GM23338 (cell line): ENCODE measurements around the gene SCLT1. TPM values are rescaled to one million over a fixed set of nuclear protein-coding genes. Genes with fewer than 3 reads are reported as not detected.

Source experiments
- ATAC-seq: fragments of 200-7000 bp; cut with Tn5 transposase; 3 replicates; pipeline ENCODE4 v1.9.1; 2020
- DNase-seq: peaks from one replicate; pipeline ENCODE4 v3.0.0-alpha.2; 2015; ENCODE audit warnings: low spot score
- H2AFZ ChIP-seq: fragments of 200-600 bp; sonication (generic); 2 replicates; pipeline ENCODE4 v1.8.0; 2016; ENCODE audit warnings: antibody characterized with exemption, mild to moderate bottlenecking, moderate library complexity
- H3F3A ChIP-seq: fragments of 200-600 bp; sonication (generic); replicated peaks from 2 replicates; pipeline ENCODE4 v1.8.0; 2017; ENCODE audit warnings: antibody characterized with exemption, mixed run types, low read depth
- H3K27ac ChIP-seq: fragments of 200-600 bp; sonication (generic); 2 replicates; pipeline ENCODE4 v1.6.1; 2016; ENCODE audit warnings: low read depth
- H3K27me3 ChIP-seq: fragments of 200-600 bp; sonication (generic); 2 replicates; pipeline ENCODE4 v1.8.0; 2016; ENCODE audit warnings: mild to moderate bottlenecking, mixed run types, moderate library complexity; ENCODE audit not compliant: insufficient read depth
- H3K36me3 ChIP-seq: fragments of 200-600 bp; sonication (generic); 2 replicates; pipeline ENCODE4 v1.8.0; 2016; ENCODE audit warnings: mild to moderate bottlenecking; ENCODE audit not compliant: insufficient read depth
- H3K4me1 ChIP-seq: fragments of 200-600 bp; sonication (generic); 2 replicates; pipeline ENCODE4 v1.8.0; 2016; ENCODE audit warnings: mild to moderate bottlenecking, moderate library complexity; ENCODE audit not compliant: insufficient read depth
- H3K4me2 ChIP-seq: fragments of 200-600 bp; sonication (generic); 2 replicates; pipeline ENCODE4 v1.7.1; 2017; ENCODE audit warnings: mixed run types
- H3K4me3 ChIP-seq: fragments of 200-600 bp; sonication (generic); 2 replicates; pipeline ENCODE4 v1.6.1; 2016; ENCODE audit warnings: mixed run types
- H3K79me2 ChIP-seq: fragments of 200-600 bp; sonication (generic); replicated peaks from 2 replicates; pipeline ENCODE4 v1.8.0; 2017; ENCODE audit warnings: mild to moderate bottlenecking; ENCODE audit not compliant: insufficient read depth
- H3K9me2 ChIP-seq: fragments of 200-600 bp; sonication (generic); 2 replicates; pipeline ENCODE4 v1.8.0; 2017; ENCODE audit not compliant: insufficient read depth
- H4K20me1 ChIP-seq: fragments of 200-600 bp; sonication (generic); replicated peaks from 2 replicates; pipeline ENCODE4 v1.8.0; 2017; ENCODE audit warnings: mild to moderate bottlenecking; ENCODE audit not compliant: insufficient read depth
- H3K27ac Mint-ChIP-seq: 2 replicates; pipeline ENCODE4 v1.8.0; 2020; ENCODE audit warnings: inconsistent platforms, mild to moderate bottlenecking, moderate library complexity, mixed read lengths
- H3K27me3 Mint-ChIP-seq: 3 replicates; pipeline ENCODE4 v1.8.0; 2022; ENCODE audit warnings: low read depth, mild to moderate bottlenecking, moderate library complexity, mixed read lengths, inconsistent platforms; ENCODE audit not compliant: insufficient read depth, poor library complexity
- H3K36me3 Mint-ChIP-seq: 3 replicates; pipeline ENCODE4 v1.8.0; 2021; ENCODE audit warnings: low read depth, mild to moderate bottlenecking, inconsistent platforms, moderate library complexity, mixed read lengths
- H3K4me1 Mint-ChIP-seq: 3 replicates; pipeline ENCODE4 v1.8.0; 2020; ENCODE audit warnings: mild to moderate bottlenecking, inconsistent platforms, mixed read lengths
- H3K4me3 Mint-ChIP-seq: 3 replicates; pipeline ENCODE4 v1.8.0; 2021; ENCODE audit warnings: moderate library complexity, mild to moderate bottlenecking, inconsistent platforms, mixed read lengths
- H3K9me3 Mint-ChIP-seq: 3 replicates; pipeline ENCODE4 v1.8.0; 2020; ENCODE audit warnings: moderate library complexity, mild to moderate bottlenecking, inconsistent platforms, mixed read lengths
- CREB1 ChIP-seq: fragments of 250-450 bp; sonication (Bioruptor Pico); IDR thresholded peaks from 2 replicates; pipeline ENCODE4 v1.5.0; 2020; ENCODE audit warnings: low read depth, mild to moderate bottlenecking, moderate library complexity
- CTCF ChIP-seq, 2 experiments: fragments of 200-600 bp in 1 of 2; sonication (generic) in 1 of 2; conservative IDR thresholded peaks; 2 replicates each; pipeline versions ENCODE4 v1.5.1 to v1.6.1; 2016 to 2017; ENCODE audit warnings: antibody characterized with exemption in 2 of 2, low read depth in 2 of 2, mild to moderate bottlenecking in 2 of 2, moderate library complexity in 1 of 2
- EZH2 ChIP-seq: fragments of 200-600 bp; sonication (generic); IDR thresholded peaks from one replicate; pipeline ENCODE4 v1.8.0; 2017; ENCODE audit warnings: antibody characterized with exemption, mild to moderate bottlenecking, low read depth; ENCODE audit not compliant: unreplicated experiment
- EZH2phosphoT487 ChIP-seq: fragments of 200-600 bp; sonication (generic); IDR thresholded peaks from one replicate; pipeline ENCODE4 v1.8.1; 2018; ENCODE audit warnings: antibody characterized with exemption; ENCODE audit not compliant: unreplicated experiment
- JUNB ChIP-seq: IDR thresholded peaks from one replicate; pipeline ENCODE4 v1.6.1; 2016; ENCODE audit warnings: antibody characterized with exemption; ENCODE audit not compliant: unreplicated experiment
- NANOG ChIP-seq: IDR thresholded peaks from 2 replicates; pipeline ENCODE4 v1.6.1; 2016; ENCODE audit warnings: antibody characterized with exemption, borderline replicate concordance
- POLR2AphosphoS5 ChIP-seq: IDR thresholded peaks from 2 replicates; pipeline ENCODE4 v1.6.1; 2016; ENCODE audit warnings: antibody characterized with exemption, low read depth
- STAT1 ChIP-seq: IDR thresholded peaks from one replicate; pipeline ENCODE4 v1.6.1; 2016; ENCODE audit warnings: antibody characterized with exemption; ENCODE audit not compliant: unreplicated experiment
- ZNF114 ChIP-seq: fragments of 250-450 bp; sonication (Bioruptor Pico); IDR thresholded peaks from 2 replicates; pipeline ENCODE4 v1.5.0; 2020; ENCODE audit warnings: mild to moderate bottlenecking, moderate library complexity
- ZNF331 ChIP-seq: fragments of 250-450 bp; sonication (Bioruptor Pico); IDR thresholded peaks from 2 replicates; pipeline ENCODE4 v1.5.0; 2020; ENCODE audit warnings: low read depth, mild to moderate bottlenecking, moderate library complexity
- polyA plus RNA-seq: library from polyadenylated mRNA; unstranded; fragments of >200 nt; fragmentation: Nextera tagmentation; extraction: Ambion mirVana; gene quantifications from 2 replicates; pipeline ENCODE4 v1.2.1, GENCODE V29; 2016
- total RNA-seq: library from RNA; depleted of rRNA; stranded (reverse); fragments of >200 nt; shearing (Covaris generic); gene quantifications from 2 replicates; pipeline ENCODE4 v1.2.3, GENCODE V29; 2014
- TF ChIP-seq, protein P1 (sequence below): fragments of 250-450 bp; sonication (Bioruptor Pico); IDR thresholded peaks from 2 replicates; pipeline ENCODE4 v1.5.0; 2020; ENCODE audit warnings: mild to moderate bottlenecking, moderate library complexity
- TF ChIP-seq, protein P2 (sequence below): IDR thresholded peaks from 2 replicates; pipeline ENCODE4 v1.6.1; 2016; ENCODE audit warnings: antibody characterized with exemption
- TF ChIP-seq, protein P3 (sequence below): IDR thresholded peaks from one replicate; pipeline ENCODE4 v1.6.1; 2018; ENCODE audit warnings: antibody characterized with exemption; ENCODE audit not compliant: unreplicated experiment

Gene SCLT1
- total and polyA plus RNA-seq, 2 experiments from 2014 or later, result 18.5 to 18.9 TPM

DNA sequence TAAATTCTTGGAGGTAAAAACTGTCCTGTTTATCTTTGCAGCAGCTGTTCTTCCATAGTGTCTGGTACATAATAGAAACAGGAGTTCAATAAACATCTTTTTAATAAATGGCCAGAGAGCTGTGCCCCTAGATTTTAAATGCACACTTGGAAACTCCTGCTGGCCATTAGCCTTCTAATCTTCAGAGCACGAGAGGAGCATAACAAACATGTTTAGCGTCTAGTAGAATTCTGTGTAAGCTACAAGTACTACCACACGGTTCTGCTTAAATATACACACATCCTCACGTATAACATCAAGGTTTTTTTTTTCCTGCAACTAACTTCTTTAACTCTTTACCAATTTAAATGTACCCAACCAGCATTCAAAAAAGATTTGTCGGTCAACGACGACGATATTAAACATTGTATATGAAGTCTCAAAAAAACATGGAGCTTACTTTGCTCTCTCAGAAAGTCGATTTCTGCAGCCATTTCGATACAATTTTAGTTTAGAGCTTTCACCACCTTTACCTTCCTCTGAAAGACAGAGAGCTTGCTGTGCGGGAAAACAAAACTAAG, 628 bp downstream of the SCLT1 start:
- Histone ChIP-seq H3F3A (no peaks in the 10 kb centered on the region), H3K27me3 (no peaks in the 10 kb centered on the region), H3K4me2 (peak overlapping the region; percentile 83), H4K20me1 (no peaks in the 10 kb centered on the region), H3K4me3 (peak overlapping the region; percentile 71), H3K9me2 (no peaks in the 10 kb centered on the region), H2AFZ (peak overlapping the region; percentile 77), H3K27ac (peak overlapping the region; percentile 80), H3K4me1 (peaks cover 8% of the 10 kb centered on the region; the same call in 1 of the 2 replicates), H3K79me2 (peaks cover 47% of the 10 kb centered on the region), H3K36me3 (no peaks in the 10 kb centered on the region)
- TF ChIP-seq ZNF114 (no peak), EZH2 (no peak), ZNF331 (CRISPR knock-in tag) (no peak), CTCF (conservative IDR thresholded peaks at IDR 0.05; ENCODE audit: low read depth in 2 of 2) (no peak), JUNB (no peak), CREB1 (CRISPR knock-in tag) (no peak), NANOG (no peak), STAT1 (no peak), EZH2phosphoT487 (no peak), POLR2AphosphoS5 (no peak)
- TF ChIP-seq, protein P1, sequence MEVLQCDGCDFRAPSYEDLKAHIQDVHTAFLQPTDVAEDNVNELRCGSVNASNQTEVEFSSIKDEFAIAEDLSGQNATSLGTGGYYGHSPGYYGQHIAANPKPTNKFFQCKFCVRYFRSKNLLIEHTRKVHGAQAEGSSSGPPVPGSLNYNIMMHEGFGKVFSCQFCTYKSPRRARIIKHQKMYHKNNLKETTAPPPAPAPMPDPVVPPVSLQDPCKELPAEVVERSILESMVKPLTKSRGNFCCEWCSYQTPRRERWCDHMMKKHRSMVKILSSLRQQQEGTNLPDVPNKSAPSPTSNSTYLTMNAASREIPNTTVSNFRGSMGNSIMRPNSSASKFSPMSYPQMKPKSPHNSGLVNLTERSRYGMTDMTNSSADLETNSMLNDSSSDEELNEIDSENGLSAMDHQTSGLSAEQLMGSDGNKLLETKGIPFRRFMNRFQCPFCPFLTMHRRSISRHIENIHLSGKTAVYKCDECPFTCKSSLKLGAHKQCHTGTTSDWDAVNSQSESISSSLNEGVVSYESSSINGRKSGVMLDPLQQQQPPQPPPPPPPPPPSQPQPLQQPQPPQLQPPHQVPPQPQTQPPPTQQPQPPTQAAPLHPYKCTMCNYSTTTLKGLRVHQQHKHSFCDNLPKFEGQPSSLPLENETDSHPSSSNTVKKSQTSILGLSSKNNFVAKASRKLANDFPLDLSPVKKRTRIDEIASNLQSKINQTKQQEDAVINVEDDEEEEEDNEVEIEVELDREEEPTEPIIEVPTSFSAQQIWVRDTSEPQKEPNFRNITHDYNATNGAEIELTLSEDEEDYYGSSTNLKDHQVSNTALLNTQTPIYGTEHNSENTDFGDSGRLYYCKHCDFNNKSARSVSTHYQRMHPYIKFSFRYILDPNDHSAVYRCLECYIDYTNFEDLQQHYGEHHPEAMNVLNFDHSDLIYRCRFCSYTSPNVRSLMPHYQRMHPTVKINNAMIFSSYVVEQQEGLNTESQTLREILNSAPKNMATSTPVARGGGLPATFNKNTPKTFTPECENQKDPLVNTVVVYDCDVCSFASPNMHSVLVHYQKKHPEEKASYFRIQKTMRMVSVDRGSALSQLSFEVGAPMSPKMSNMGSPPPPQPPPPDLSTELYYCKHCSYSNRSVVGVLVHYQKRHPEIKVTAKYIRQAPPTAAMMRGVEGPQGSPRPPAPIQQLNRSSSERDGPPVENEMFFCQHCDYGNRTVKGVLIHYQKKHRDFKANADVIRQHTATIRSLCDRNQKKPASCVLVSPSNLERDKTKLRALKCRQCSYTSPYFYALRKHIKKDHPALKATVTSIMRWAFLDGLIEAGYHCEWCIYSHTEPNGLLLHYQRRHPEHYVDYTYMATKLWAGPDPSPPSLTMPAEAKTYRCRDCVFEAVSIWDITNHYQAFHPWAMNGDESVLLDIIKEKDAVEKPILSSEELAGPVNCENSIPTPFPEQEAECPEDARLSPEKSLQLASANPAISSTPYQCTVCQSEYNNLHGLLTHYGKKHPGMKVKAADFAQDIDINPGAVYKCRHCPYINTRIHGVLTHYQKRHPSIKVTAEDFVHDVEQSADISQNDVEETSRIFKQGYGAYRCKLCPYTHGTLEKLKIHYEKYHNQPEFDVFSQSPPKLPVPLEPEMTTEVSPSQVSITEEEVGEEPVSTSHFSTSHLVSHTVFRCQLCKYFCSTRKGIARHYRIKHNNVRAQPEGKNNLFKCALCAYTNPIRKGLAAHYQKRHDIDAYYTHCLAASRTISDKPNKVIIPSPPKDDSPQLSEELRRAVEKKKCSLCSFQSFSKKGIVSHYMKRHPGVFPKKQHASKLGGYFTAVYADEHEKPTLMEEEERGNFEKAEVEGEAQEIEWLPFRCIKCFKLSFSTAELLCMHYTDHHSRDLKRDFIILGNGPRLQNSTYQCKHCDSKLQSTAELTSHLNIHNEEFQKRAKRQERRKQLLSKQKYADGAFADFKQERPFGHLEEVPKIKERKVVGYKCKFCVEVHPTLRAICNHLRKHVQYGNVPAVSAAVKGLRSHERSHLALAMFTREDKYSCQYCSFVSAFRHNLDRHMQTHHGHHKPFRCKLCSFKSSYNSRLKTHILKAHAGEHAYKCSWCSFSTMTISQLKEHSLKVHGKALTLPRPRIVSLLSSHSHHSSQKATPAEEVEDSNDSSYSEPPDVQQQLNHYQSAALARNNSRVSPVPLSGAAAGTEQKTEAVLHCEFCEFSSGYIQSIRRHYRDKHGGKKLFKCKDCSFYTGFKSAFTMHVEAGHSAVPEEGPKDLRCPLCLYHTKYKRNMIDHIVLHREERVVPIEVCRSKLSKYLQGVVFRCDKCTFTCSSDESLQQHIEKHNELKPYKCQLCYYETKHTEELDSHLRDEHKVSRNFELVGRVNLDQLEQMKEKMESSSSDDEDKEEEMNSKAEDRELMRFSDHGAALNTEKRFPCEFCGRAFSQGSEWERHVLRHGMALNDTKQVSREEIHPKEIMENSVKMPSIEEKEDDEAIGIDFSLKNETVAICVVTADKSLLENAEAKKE (CRISPR knock-in tag), result no peak
- TF ChIP-seq, protein P2, sequence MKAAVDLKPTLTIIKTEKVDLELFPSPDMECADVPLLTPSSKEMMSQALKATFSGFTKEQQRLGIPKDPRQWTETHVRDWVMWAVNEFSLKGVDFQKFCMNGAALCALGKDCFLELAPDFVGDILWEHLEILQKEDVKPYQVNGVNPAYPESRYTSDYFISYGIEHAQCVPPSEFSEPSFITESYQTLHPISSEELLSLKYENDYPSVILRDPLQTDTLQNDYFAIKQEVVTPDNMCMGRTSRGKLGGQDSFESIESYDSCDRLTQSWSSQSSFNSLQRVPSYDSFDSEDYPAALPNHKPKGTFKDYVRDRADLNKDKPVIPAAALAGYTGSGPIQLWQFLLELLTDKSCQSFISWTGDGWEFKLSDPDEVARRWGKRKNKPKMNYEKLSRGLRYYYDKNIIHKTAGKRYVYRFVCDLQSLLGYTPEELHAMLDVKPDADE, result no peak
- TF ChIP-seq, protein P3, sequence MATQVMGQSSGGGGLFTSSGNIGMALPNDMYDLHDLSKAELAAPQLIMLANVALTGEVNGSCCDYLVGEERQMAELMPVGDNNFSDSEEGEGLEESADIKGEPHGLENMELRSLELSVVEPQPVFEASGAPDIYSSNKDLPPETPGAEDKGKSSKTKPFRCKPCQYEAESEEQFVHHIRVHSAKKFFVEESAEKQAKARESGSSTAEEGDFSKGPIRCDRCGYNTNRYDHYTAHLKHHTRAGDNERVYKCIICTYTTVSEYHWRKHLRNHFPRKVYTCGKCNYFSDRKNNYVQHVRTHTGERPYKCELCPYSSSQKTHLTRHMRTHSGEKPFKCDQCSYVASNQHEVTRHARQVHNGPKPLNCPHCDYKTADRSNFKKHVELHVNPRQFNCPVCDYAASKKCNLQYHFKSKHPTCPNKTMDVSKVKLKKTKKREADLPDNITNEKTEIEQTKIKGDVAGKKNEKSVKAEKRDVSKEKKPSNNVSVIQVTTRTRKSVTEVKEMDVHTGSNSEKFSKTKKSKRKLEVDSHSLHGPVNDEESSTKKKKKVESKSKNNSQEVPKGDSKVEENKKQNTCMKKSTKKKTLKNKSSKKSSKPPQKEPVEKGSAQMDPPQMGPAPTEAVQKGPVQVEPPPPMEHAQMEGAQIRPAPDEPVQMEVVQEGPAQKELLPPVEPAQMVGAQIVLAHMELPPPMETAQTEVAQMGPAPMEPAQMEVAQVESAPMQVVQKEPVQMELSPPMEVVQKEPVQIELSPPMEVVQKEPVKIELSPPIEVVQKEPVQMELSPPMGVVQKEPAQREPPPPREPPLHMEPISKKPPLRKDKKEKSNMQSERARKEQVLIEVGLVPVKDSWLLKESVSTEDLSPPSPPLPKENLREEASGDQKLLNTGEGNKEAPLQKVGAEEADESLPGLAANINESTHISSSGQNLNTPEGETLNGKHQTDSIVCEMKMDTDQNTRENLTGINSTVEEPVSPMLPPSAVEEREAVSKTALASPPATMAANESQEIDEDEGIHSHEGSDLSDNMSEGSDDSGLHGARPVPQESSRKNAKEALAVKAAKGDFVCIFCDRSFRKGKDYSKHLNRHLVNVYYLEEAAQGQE, result no peak
- ATAC-seq (no peak), DNase-seq (no peak)
- H3K27ac Mint-ChIP-seq, result no peak overlapping the region
- H3K9me3 Mint-ChIP-seq, result no peaks in the 10 kb centered on the region
- H3K4me1 Mint-ChIP-seq, result peaks cover 9% of the 10 kb centered on the region
- H3K27me3 Mint-ChIP-seq, result peaks cover 1% of the 10 kb centered on the region
- no peaks in the 10 kb centered on the region for H3K36me3 Mint-ChIP-seq
- no peak overlapping the region for H3K4me3 Mint-ChIP-seq
